ENCODE results near the gene ERBB2.
"Not testable (repeated sequence)": the region's sequence is repeated elsewhere in the genome, so short reads cannot be mapped to it uniquely, and the experiment has no call there.

- not testable (repeated sequence) for TF ChIP-seq YY1 (IDR thresholded peaks at IDR 0.05; ENCODE audit: low read depth, low read length); CTCF (IDR thresholded peaks at IDR 0.05; ENCODE audit: control extremely low read depth in 1 of 3, insufficient read depth in 1 of 3, low read depth in 1 of 3, low read length in 3 of 3); RAD21 (IDR thresholded peaks at IDR 0.05 in 1 of 2, conservative IDR thresholded peaks at IDR 0.05 in 1 of 2; ENCODE audit: low read depth in 2 of 2, low read length in 2 of 2); POLR2A (IDR thresholded peaks at IDR 0.05; ENCODE audit: control extremely low read depth in 1 of 2, low read depth in 2 of 2, low read length in 2 of 2); HDAC2 (IDR thresholded peaks at IDR 0.05; ENCODE audit: borderline replicate concordance in 1 of 2, low read depth in 2 of 2, low read length in 2 of 2); FOSL1 (IDR thresholded peaks at IDR 0.05; ENCODE audit: insufficient read depth, low read depth, low read length); RNF2 (IDR thresholded peaks at IDR 0.05; ENCODE audit: borderline replicate concordance, low read depth, low read length, missing control alignments, poor library complexity, severe bottlenecking); USF2 (IDR thresholded peaks at IDR 0.05; ENCODE audit: low read length); EZH2 (IDR thresholded peaks at IDR 0.05; ENCODE audit: low read depth, low read length, severe bottlenecking); POLR2AphosphoS5 (IDR thresholded peaks at IDR 0.05; ENCODE audit: low read depth, low read length)
Observed at GRCh38 chr17:39699157-39699817, 577 bp upstream of the ERBB2 start.
